GM12864 (cell line): ENCODE measurements around the gene CA10.

ENCODE experiments used
- DNase-seq: peaks from one replicate; pipeline ENCODE4 v3.0.0-alpha.2; 2011; ENCODE audit warnings: low read depth
- H3K4me3 ChIP-seq: 2 replicates; pipeline ENCODE4 v1.5.1; 2011; ENCODE audit warnings: mild to moderate bottlenecking, low read depth, low read length, control low read depth
- TF ChIP-seq, protein P1 (sequence below): IDR thresholded peaks from 2 replicates; pipeline ENCODE4 v1.5.1; 2011; ENCODE audit warnings: low read depth, mild to moderate bottlenecking, moderate library complexity, low read length, control low read depth, inconsistent platforms; ENCODE audit errors: missing control alignments

The CA10 gene

DNA sequence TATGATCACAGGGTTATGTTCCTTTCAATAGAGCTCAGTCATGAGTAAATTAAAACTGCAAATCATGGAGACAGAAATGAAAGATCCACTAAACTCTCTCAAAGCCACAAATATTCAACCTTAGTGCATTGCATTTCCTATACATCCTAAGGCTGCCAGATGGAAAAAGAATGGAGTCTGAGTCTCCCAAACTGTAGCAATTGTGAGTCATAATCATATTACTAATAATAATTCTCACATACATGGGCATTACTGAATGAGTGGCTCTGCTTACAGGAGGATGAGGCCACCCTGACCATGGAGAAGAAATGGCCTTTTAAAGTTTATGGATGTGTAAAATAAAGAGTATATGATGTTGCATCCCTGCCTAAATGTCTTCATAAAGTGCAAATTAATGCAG lies 3.2 kb downstream of the CA10 start:
- TF ChIP-seq, protein P1, sequence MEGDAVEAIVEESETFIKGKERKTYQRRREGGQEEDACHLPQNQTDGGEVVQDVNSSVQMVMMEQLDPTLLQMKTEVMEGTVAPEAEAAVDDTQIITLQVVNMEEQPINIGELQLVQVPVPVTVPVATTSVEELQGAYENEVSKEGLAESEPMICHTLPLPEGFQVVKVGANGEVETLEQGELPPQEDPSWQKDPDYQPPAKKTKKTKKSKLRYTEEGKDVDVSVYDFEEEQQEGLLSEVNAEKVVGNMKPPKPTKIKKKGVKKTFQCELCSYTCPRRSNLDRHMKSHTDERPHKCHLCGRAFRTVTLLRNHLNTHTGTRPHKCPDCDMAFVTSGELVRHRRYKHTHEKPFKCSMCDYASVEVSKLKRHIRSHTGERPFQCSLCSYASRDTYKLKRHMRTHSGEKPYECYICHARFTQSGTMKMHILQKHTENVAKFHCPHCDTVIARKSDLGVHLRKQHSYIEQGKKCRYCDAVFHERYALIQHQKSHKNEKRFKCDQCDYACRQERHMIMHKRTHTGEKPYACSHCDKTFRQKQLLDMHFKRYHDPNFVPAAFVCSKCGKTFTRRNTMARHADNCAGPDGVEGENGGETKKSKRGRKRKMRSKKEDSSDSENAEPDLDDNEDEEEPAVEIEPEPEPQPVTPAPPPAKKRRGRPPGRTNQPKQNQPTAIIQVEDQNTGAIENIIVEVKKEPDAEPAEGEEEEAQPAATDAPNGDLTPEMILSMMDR, result no peak
- H3K4me3 ChIP-seq, result no peak overlapping the region
- no peak for DNase-seq

- TF ChIP-seq, protein P1, result no peak
- H3K4me3 ChIP-seq, result no peak overlapping the region
- no peak for DNase-seq
These were observed 4.0 kb downstream of the CA10 start for GRCh38 chr17:52154466-52154865.

DNA sequence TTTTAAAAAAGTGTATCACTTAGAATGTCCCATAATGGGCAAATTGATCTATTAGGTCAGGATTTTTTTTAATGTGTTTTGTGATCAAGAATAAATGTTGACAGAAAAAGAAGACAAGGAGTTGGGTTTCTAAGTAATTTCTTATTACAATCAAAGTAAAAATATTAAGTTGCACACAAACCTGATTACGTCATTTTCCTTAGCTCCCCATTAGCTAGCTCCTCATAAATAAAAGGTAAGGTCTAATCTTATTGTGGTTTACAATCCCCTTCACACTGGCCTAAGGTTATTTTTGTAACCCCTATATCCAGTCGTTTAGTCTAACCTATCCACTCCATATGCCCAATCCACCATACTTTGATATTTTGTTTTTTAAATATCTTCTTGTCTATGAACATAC lies 7.6 kb downstream of the CA10 start:
- H3K4me3 ChIP-seq, result no peak overlapping the region
- TF ChIP-seq, protein P1, result no peak
- no peak for DNase-seq

GRCh38 chr17:52149626-52150025 lies 8.9 kb downstream of the CA10 start:
- no peak overlapping the region for H3K4me3 ChIP-seq
- DNase-seq, result no peak
- TF ChIP-seq, protein P1, result no peak

GRCh38 chr17:52148969-52149351 lies 9.6 kb downstream of the CA10 start:
- TF ChIP-seq, protein P1, result no peak
- DNase-seq, result no peak
- no peak overlapping the region for H3K4me3 ChIP-seq

- TF ChIP-seq, protein P1, result no peak
- no peak for DNase-seq
- no peak overlapping the region for H3K4me3 ChIP-seq
These were observed 10.1 kb downstream of the CA10 start for GRCh38 chr17:52148288-52148968.

DNA sequence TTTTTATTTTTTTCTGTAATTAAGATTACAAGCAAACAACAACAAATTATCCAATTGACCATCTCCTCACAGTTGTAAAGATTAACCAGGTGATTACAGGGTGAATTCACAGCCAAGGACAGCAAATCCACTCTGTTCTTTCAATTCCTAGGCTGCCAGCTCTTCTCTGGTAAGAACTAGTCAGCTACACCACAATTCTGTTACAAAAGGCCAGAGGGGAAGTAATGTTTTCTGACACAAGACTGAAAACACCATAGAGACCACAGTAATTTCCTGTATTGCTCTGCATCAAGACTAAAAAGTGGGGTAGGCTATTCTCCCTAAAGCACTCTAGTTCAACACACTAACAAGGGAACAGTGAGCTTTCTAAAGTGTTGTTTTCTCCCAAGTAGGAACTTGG lies 10.6 kb downstream of the CA10 start:
- DNase-seq, result no peak
- H3K4me3 ChIP-seq, result no peak overlapping the region
- TF ChIP-seq, protein P1, result no peak
